HG02588 (cell line): ENCODE data around the gene CCNB1IP1.
"Not testable (repeated sequence)": the region's sequence is repeated elsewhere in the genome, so short reads cannot be mapped to it uniquely, and the experiment has no call there.

Experiments used
- ATAC-seq: cut with Tn5 transposase; IDR thresholded peaks from one replicate; pipeline ENCODE4 v1.9.1; 2021; ENCODE audit warnings: mild to moderate bottlenecking, moderate library complexity; ENCODE audit not compliant: unreplicated experiment

CCNB1IP1 gene

GRCh38 chr14:20332788-20333493 is at the start of gene CCNB1IP1:
Gene CCNB1IP1 (minus strand): TSS chr14:20333279. CDS start chr14:20316523, 16,756 bp downstream.
- peak; percentile 98 for ATAC-seq

GRCh38 chr14:20382526-20382925 is 49.4 kb upstream of the CCNB1IP1 start:
- no peak for ATAC-seq

GRCh38 chr14:20381341-20381740 is 48.3 kb upstream of the CCNB1IP1 start:
- ATAC-seq = no peak

GRCh38 chr14:20380681-20381080 is 47.6 kb upstream of the CCNB1IP1 start:
- no peak for ATAC-seq

GRCh38 chr14:20379743-20380142 is 46.7 kb upstream of the CCNB1IP1 start:
- ATAC-seq = no peak

GRCh38 chr14:20377171-20377570 is 44.1 kb upstream of the CCNB1IP1 start:
- ATAC-seq = no peak

- no peak for ATAC-seq
These were observed 43.1 kb upstream of the CCNB1IP1 start for GRCh38 chr14:20376071-20376588.

GRCh38 chr14:20375471-20375870 is 42.4 kb upstream of the CCNB1IP1 start:
- ATAC-seq = no peak

GRCh38 chr14:20372796-20373195 is 39.7 kb upstream of the CCNB1IP1 start:
- no peak for ATAC-seq

- no peak for ATAC-seq
These were observed 32.8 kb upstream of the CCNB1IP1 start for GRCh38 chr14:20365928-20366327.

GRCh38 chr14:20358474-20358873 is 25.4 kb upstream of the CCNB1IP1 start:
- not testable (repeated sequence) for ATAC-seq

GRCh38 chr14:20356422-20356821 is 23.3 kb upstream of the CCNB1IP1 start:
- ATAC-seq = no peak

GRCh38 chr14:20350860-20351259 is 17.8 kb upstream of the CCNB1IP1 start:
- no peak for ATAC-seq

GRCh38 chr14:20350282-20350681 is 17.2 kb upstream of the CCNB1IP1 start:
- ATAC-seq = no peak

GRCh38 chr14:20347747-20348146 is 14.7 kb upstream of the CCNB1IP1 start:
- ATAC-seq = no peak

GRCh38 chr14:20346713-20347112 is 13.6 kb upstream of the CCNB1IP1 start:
- no peak for ATAC-seq

GRCh38 chr14:20345366-20345765 is 12.3 kb upstream of the CCNB1IP1 start:
- no peak for ATAC-seq

GRCh38 chr14:20343862-20344220 is 10.8 kb upstream of the CCNB1IP1 start:
- ATAC-seq = no peak

- peak; percentile 95 for ATAC-seq
These were observed 10.2 kb upstream of the CCNB1IP1 start, which contains the start of gene PARP2 for GRCh38 chr14:20343092-20343861. Gene PARP2 (plus strand): TSS chr14:20343635. CDS start chr14:20343642, 7 bp downstream.

GRCh38 chr14:20341646-20342045 is 8.6 kb upstream of the CCNB1IP1 start:
- ATAC-seq = no peak

- ATAC-seq = not testable (repeated sequence)
These were observed 8.0 kb upstream of the CCNB1IP1 start for GRCh38 chr14:20341032-20341431.

GRCh38 chr14:20334017-20334416 is 938 bp upstream of the CCNB1IP1 start:
- no peak for ATAC-seq
